COLO668 (cell line): ENCODE data around the gene RORC.
"Not testable (repeated sequence)": the region's sequence is repeated elsewhere in the genome, so short reads cannot be mapped to it uniquely, and the experiment has no call there.

Source experiments
- DNase-seq: peaks from one replicate; lab custom pipeline; 2025; ENCODE audit not compliant: unreplicated experiment; lab: John Stamatoyannopoulos, UW

RORC gene

GRCh38 chr1:151831605-151832004, at the start of gene RORC:
Gene RORC (minus strand): TSS chr1:151831802. CDS start chr1:151831764, 38 bp downstream.
- DNase-seq, result no peak

- no peak for DNase-seq
Observed at GRCh38 chr1:151875419-151876097, 44.0 kb upstream of the RORC start.

GRCh38 chr1:151872776-151873175, 41.2 kb upstream of the RORC start:
- not testable (repeated sequence) for DNase-seq

- DNase-seq, result no peak
Observed at GRCh38 chr1:151871284-151872030, 39.9 kb upstream of the RORC start.

- DNase-seq, result no peak
Observed at GRCh38 chr1:151868486-151868885, 36.9 kb upstream of the RORC start.

GRCh38 chr1:151867765-151868411, 36.3 kb upstream of the RORC start:
- DNase-seq, result no peak

- no peak for DNase-seq
Observed at GRCh38 chr1:151867321-151867720, 35.7 kb upstream of the RORC start.

- DNase-seq, result no peak
Observed at GRCh38 chr1:151864411-151864810, 32.8 kb upstream of the RORC start.

GRCh38 chr1:151862604-151863003, 31.0 kb upstream of the RORC start:
- DNase-seq, result no peak

- no peak for DNase-seq
Observed at GRCh38 chr1:151860504-151861187, 29.0 kb upstream of the RORC start.

GRCh38 chr1:151859891-151860293, 28.3 kb upstream of the RORC start:
- DNase-seq, result no peak

GRCh38 chr1:151858886-151859665, 27.5 kb upstream of the RORC start:
- no peak for DNase-seq

GRCh38 chr1:151858030-151858746, 26.6 kb upstream of the RORC start:
- no peak for DNase-seq

- no peak for DNase-seq
Observed at GRCh38 chr1:151855933-151856332, 24.3 kb upstream of the RORC start.

- DNase-seq, result not testable (repeated sequence)
Observed at GRCh38 chr1:151855516-151855915, 23.9 kb upstream of the RORC start.

- DNase-seq, result no peak
Observed at GRCh38 chr1:151854658-151855057, 23.1 kb upstream of the RORC start.

- no peak for DNase-seq
Observed at GRCh38 chr1:151853411-151853943, 21.9 kb upstream of the RORC start, which contains the start of gene THEM5. Gene THEM5 (minus strand): TSS chr1:151853712. CDS start chr1:151853565, 147 bp downstream.

GRCh38 chr1:151852733-151853132, 21.1 kb upstream of the RORC start:
- no peak for DNase-seq

- DNase-seq, result no peak
Observed at GRCh38 chr1:151851886-151852285, 20.3 kb upstream of the RORC start.

GRCh38 chr1:151849871-151850270, 18.3 kb upstream of the RORC start:
- no peak for DNase-seq
